Gastroesophageal sphincter (tissue), 4 donors: Measurements from ENCODE around the gene OR2AE1. TPM values are rescaled to one million over a fixed set of nuclear protein-coding genes. Genes with fewer than 3 reads are reported as not detected.

Source experiments
- ATAC-seq: fragments of 150-250 bp; one replicate; pipeline ENCODE4 v1.9.1; 2016; ENCODE audit warnings: mild to moderate bottlenecking, moderate library complexity
- H3K27ac ChIP-seq, 4 donors: fragments of 200-600 bp; sonication (generic) in 3 of 4; 1 replicate in 3 of 4; 2 replicates in 1 of 4; pipeline ENCODE4 v1.5.1; 2016 to 2019
- H3K27me3 ChIP-seq: fragments of 200-600 bp; sonication (generic); one replicate; pipeline ENCODE4 v1.5.1; 2019
- H3K36me3 ChIP-seq, 2 donors: fragments of 200-600 bp; sonication (generic); one replicate each; pipeline ENCODE4 v1.5.1; 2019; ENCODE audit warnings: control low read depth in 1 of 2
- H3K4me1 ChIP-seq, 3 donors: fragments of 200-600 bp; sonication (generic); 1 replicate in 2 of 3; 2 replicates in 1 of 3; pipeline ENCODE4 v1.5.1; 2016 to 2019; ENCODE audit warnings: control low read depth in 2 of 3
- H3K4me3 ChIP-seq, 2 donors: fragments of 200-600 bp; sonication (generic); one replicate each; pipeline ENCODE4 v1.5.1; 2019; ENCODE audit warnings: mild to moderate bottlenecking in 1 of 2, moderate library complexity in 1 of 2
- H3K9me3 ChIP-seq, 3 donors: fragments of 200-600 bp; sonication (generic); one replicate each; pipeline ENCODE4 v1.5.1; 2017 to 2019; ENCODE audit warnings: control low read depth in 2 of 3
- EP300 ChIP-seq: sonication (generic); formaldehyde crosslinking; IDR thresholded peaks from one replicate; pipeline ENCODE4 v1.6.1; 2017; ENCODE audit warnings: antibody characterized with exemption, mild to moderate bottlenecking
- POLR2A ChIP-seq, 2 donors: fragments of 450-650 bp; IDR thresholded peaks; one replicate each; pipeline ENCODE4 v1.6.1; 2017; ENCODE audit warnings: antibody characterized with exemption in 2 of 2, mild to moderate bottlenecking in 2 of 2, moderate library complexity in 1 of 2
- POLR2AphosphoS5 ChIP-seq: sonication (generic); formaldehyde crosslinking; IDR thresholded peaks from one replicate; pipeline ENCODE4 v1.6.1; 2017; ENCODE audit warnings: antibody characterized with exemption
- WGBS, 2 donors: methylation state at CpG; one replicate each; pipeline ENCODE4 v1.1.5; 2018; ENCODE audit warnings: low coverage in 1 of 2; 5-methylcytosine and 5-hydroxymethylcytosine counted together
- total RNA-seq, 4 donors: library from RNA; depleted of rRNA; stranded (reverse); fragments of >200 nt; gene quantifications; one replicate each; pipeline ENCODE4 v1.1.0, GENCODE V29; 2016
- TF ChIP-seq, protein P1 (sequence below), 4 experiments: fragments of 200-600 bp in 2 of 4; fragments of 450-650 bp in 2 of 4; sonication (generic) in 1 of 4; IDR thresholded peaks; one replicate each; pipeline ENCODE4 v1.5.1; 2017 to 2019; ENCODE audit warnings: antibody characterized with exemption in 4 of 4, mild to moderate bottlenecking in 2 of 4, moderate library complexity in 2 of 4

The OR2AE1 gene
- total RNA-seq, 4 donors from 2014 or later: not detected

DNA sequence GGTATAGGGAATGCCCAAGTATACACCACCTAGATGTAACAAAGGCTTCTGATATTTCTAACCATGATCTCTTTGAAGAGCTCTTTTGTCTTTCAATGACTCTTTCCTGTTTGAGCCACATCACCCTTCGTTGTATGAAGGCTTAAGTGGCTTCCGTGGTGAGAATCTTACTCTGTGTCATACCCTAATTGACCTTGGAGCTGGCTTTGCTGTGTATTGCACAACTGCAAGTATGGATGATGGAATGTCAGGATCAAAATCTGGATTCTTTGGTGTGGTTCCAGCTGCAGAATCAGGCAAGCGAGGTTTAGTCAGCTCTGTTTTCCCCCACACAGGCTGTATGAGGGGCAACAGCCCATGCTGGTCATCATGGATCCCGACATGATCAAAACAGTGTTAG, 33.0 kb downstream of the OR2AE1 start:
- WGBS, 2 donors: 35 to 58% methylated on average over 3 to 4 of the region's 4 CpGs
- no peaks in the 10 kb centered on the region for H3K36me3 ChIP-seq
- TF ChIP-seq POLR2AphosphoS5: no peak
- TF ChIP-seq, protein P1, sequence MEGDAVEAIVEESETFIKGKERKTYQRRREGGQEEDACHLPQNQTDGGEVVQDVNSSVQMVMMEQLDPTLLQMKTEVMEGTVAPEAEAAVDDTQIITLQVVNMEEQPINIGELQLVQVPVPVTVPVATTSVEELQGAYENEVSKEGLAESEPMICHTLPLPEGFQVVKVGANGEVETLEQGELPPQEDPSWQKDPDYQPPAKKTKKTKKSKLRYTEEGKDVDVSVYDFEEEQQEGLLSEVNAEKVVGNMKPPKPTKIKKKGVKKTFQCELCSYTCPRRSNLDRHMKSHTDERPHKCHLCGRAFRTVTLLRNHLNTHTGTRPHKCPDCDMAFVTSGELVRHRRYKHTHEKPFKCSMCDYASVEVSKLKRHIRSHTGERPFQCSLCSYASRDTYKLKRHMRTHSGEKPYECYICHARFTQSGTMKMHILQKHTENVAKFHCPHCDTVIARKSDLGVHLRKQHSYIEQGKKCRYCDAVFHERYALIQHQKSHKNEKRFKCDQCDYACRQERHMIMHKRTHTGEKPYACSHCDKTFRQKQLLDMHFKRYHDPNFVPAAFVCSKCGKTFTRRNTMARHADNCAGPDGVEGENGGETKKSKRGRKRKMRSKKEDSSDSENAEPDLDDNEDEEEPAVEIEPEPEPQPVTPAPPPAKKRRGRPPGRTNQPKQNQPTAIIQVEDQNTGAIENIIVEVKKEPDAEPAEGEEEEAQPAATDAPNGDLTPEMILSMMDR (IDR thresholded peaks at IDR 0.05): no peak
- no peak for TF ChIP-seq EP300
- no peak for TF ChIP-seq POLR2A (IDR thresholded peaks at IDR 0.05)
- no peaks in the 10 kb centered on the region for H3K4me1 ChIP-seq
- H3K27me3 ChIP-seq: no peaks in the 10 kb centered on the region
- no peak overlapping the region for H3K27ac ChIP-seq
- ATAC-seq: no peak
- no peak overlapping the region for H3K4me3 ChIP-seq
- no peaks in the 10 kb centered on the region for H3K9me3 ChIP-seq

- Histone ChIP-seq H3K4me1 (no peaks in the 10 kb centered on the region), H3K27me3 (no peaks in the 10 kb centered on the region), H3K4me3 (no peak overlapping the region), H3K9me3 (no peaks in the 10 kb centered on the region), H3K27ac (no peak overlapping the region), H3K36me3 (no peaks in the 10 kb centered on the region)
- TF ChIP-seq POLR2A (IDR thresholded peaks at IDR 0.05) (no peak), POLR2AphosphoS5 (no peak), EP300 (no peak)
- TF ChIP-seq, protein P1 (IDR thresholded peaks at IDR 0.05): no peak
- 80 to 81% methylated on average over 2 of the region's 2 CpGs for WGBS, 2 donors
- ATAC-seq: no peak
Observed at GRCh38 chr7:99842926-99843325, 33.9 kb downstream of the OR2AE1 start.

- Histone ChIP-seq H3K36me3 (no peaks in the 10 kb centered on the region), H3K27me3 (no peaks in the 10 kb centered on the region), H3K9me3 (no peaks in the 10 kb centered on the region), H3K4me1 (no peaks in the 10 kb centered on the region), H3K4me3 (no peak overlapping the region), H3K27ac (no peak overlapping the region)
- TF ChIP-seq EP300 (no peak), POLR2A (IDR thresholded peaks at IDR 0.05) (no peak), POLR2AphosphoS5 (no peak)
- TF ChIP-seq, protein P1 (IDR thresholded peaks at IDR 0.05): no peak
- ATAC-seq: no peak
- 36 to 37% methylated on average over 2 to 3 of the region's 3 CpGs for WGBS, 2 donors
Observed at GRCh38 chr7:99840136-99840869, 36.5 kb downstream of the OR2AE1 start.

GRCh38 chr7:99839287-99840021, 37.4 kb downstream of the OR2AE1 start:
- no peaks in the 10 kb centered on the region for H3K27me3 ChIP-seq
- no peaks in the 10 kb centered on the region for H3K4me1 ChIP-seq
- ATAC-seq: no peak
- no peak overlapping the region for H3K27ac ChIP-seq
- H3K4me3 ChIP-seq: no peak overlapping the region
- TF ChIP-seq POLR2AphosphoS5 (no peak), POLR2A (IDR thresholded peaks at IDR 0.05) (no peak)
- WGBS, 2 donors: 29 to 33% methylated on average over 7 of the region's 7 CpGs
- no peaks in the 10 kb centered on the region for H3K36me3 ChIP-seq
- no peaks in the 10 kb centered on the region for H3K9me3 ChIP-seq

DNA sequence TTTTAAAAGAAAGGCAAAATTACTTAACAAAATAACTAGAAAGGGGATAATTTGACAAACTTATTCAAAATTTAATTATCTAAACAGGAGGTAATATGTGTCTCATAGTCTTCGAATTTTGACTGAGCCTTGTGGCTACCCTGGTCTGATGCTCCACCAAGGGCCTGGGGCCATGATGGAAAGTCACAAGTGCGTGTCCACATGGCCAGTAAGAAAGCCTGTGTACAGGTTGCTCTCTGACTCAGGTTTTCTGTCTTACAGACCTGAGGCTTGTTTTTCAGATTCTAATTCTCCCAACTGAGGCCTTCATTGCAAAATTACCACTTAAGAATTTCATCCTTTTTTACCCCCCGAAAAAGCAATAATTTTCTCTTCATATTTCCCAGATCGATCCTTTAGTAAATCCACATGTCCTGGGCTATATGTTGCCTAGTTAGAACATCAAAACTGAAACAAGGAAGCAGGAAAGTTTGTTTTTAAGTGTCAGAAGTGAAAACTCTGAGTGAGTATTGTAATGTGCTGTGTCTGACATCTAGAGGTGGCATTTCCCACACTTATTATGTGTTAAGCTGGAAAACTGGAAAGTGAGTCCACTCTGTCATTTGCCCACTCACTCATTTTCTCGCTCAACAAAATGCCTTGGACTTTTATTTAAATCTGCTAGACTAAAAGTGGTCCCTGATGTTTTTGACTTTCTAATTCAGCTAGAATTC, 39.0 kb downstream of the OR2AE1 start:
- Histone ChIP-seq H3K36me3 (no peaks in the 10 kb centered on the region), H3K4me3 (no peak overlapping the region), H3K4me1 (no peaks in the 10 kb centered on the region), H3K27ac (no peak overlapping the region), H3K27me3 (peaks cover 3% of the 10 kb centered on the region), H3K9me3 (no peaks in the 10 kb centered on the region)
- TF ChIP-seq, protein P1 (IDR thresholded peaks at IDR 0.05): peak in 2 of 4 experiments; percentile 11 to 33
- TF ChIP-seq POLR2AphosphoS5: no peak
- TF ChIP-seq EP300: no peak
- no peak for TF ChIP-seq POLR2A (IDR thresholded peaks at IDR 0.05)
- ATAC-seq: no peak
- WGBS, 2 donors: 76 to 79% methylated on average over 5 of the region's 5 CpGs
